A549 (cell line): ENCODE measurements around the gene METTL24. TPM values are rescaled to one million over a fixed set of nuclear protein-coding genes. Genes with fewer than 3 reads are reported as not detected.

Experiments
- ATAC-seq, 2 experiments: fragments of 200-7000 bp in 1 of 2; fragments of >200 bp in 1 of 2; cut with Nextera tagmentation in 1 of 2; cut with Tn5 transposase in 1 of 2; 3 replicates each; pipeline versions ENCODE4 v1.8.0 to v1.9.1; 2018 to 2020; ENCODE audit warnings: mild to moderate bottlenecking in 1 of 2, moderate library complexity in 1 of 2
- CTCF ChIA-PET: fragments of 300-600 bp; sonication (Branson Sonifier 250); formaldehyde crosslinking; extraction: SDS; loops from one replicate; lab custom pipeline; 2021; ENCODE audit warnings: antibody characterized with exemption, inconsistent platforms; lab: Yijun Ruan, JAX
- POLR2A ChIA-PET: fragments of 350-600 bp; formaldehyde crosslinking; extraction: SDS; loops from one replicate; lab custom pipeline; 2021; ENCODE audit warnings: antibody characterized with exemption, inconsistent platforms; lab: Yijun Ruan, JAX
- DNase-seq, 2 experiments: peaks; one replicate each; pipeline versions ENCODE4 v3.0.0 to v3.0.0-alpha.2; 2011 to 2016; ENCODE audit warnings: low read depth in 1 of 2, low spot score in 1 of 2
- FAIRE-seq: peaks from 2 replicates; lab custom pipeline; 2011; peaks lifted over from hg19 to GRCh38; lab: Jason Lieb, UNC
- H3K27ac ChIP-seq, 2 experiments: fragments of >200 bp; sonication (Bioruptor Twin); formaldehyde crosslinking; 3 replicates each; pipeline ENCODE4 v1.5.1; 2016 to 2017
- H3K4me1 ChIP-seq: fragments of >200 bp; sonication (Bioruptor Twin); formaldehyde crosslinking; 3 replicates; pipeline ENCODE4 v1.6.1; 2016
- H3K4me2 ChIP-seq: fragments of >200 bp; sonication (Bioruptor Twin); formaldehyde crosslinking; 3 replicates; pipeline ENCODE4 v1.6.1; 2016
- H3K4me3 ChIP-seq: fragments of >200 bp; sonication (Bioruptor Twin); formaldehyde crosslinking; 3 replicates; pipeline ENCODE4 v1.5.1; 2016
- H3K9me3 ChIP-seq: fragments of >200 bp; sonication (Bioruptor Twin); formaldehyde crosslinking; 3 replicates; pipeline ENCODE4 v1.6.1; 2016
- CHD2 ChIP-seq: fragments of 150-350 bp; IDR thresholded peaks from 2 replicates; pipeline ENCODE4 v1.6.1; 2014; ENCODE audit warnings: low read length; ENCODE audit not compliant: partially characterized antibody
- CHD4 ChIP-seq: fragments of 200-600 bp; sonication (generic); IDR thresholded peaks from 2 replicates; pipeline ENCODE4 v1.6.1; 2016; ENCODE audit warnings: antibody characterized with exemption, mild to moderate bottlenecking, borderline replicate concordance
- EP300 ChIP-seq, 2 experiments: fragments of >200 bp; sonication (Bioruptor Twin); formaldehyde crosslinking; IDR thresholded peaks; 2 replicates in 1 of 2; 3 replicates in 1 of 2; pipeline ENCODE4 v1.6.1; 2016 to 2017
- ESRRA ChIP-seq: fragments of 150-350 bp; IDR thresholded peaks from 2 replicates; pipeline ENCODE4 v1.6.1; 2014; ENCODE audit warnings: mild to moderate bottlenecking, low read length, borderline replicate concordance
- FOSB ChIP-seq: fragments of 250-450 bp; sonication (Bioruptor Pico); IDR thresholded peaks from 2 replicates; pipeline ENCODE4 v1.5.0; 2020; ENCODE audit warnings: mild to moderate bottlenecking, moderate library complexity
- FOSL2 ChIP-seq, 2 experiments: fragments of 450-650 bp in 1 of 2; fragments of >200 bp in 1 of 2; sonication (Bioruptor Twin) in 1 of 2; formaldehyde crosslinking; IDR thresholded peaks; 2 replicates each; pipeline versions ENCODE4 v1.5.0 to v1.6.1; 2016 to 2020; ENCODE audit warnings: mild to moderate bottlenecking in 1 of 2, moderate library complexity in 1 of 2
- HDAC2 ChIP-seq: fragments of 200-600 bp; sonication (generic); IDR thresholded peaks from 2 replicates; pipeline ENCODE4 v1.6.1; 2016
- HEYL ChIP-seq: fragments of 250-450 bp; sonication (Bioruptor Pico); IDR thresholded peaks from 2 replicates; pipeline ENCODE4 v1.8.0; 2021; ENCODE audit warnings: mild to moderate bottlenecking, moderate library complexity
- HOXA7 ChIP-seq: fragments of 250-450 bp; sonication (Bioruptor Pico); IDR thresholded peaks from 2 replicates; pipeline ENCODE4 v1.5.0; 2020; ENCODE audit warnings: mild to moderate bottlenecking, moderate library complexity
- HOXB5 ChIP-seq: fragments of 250-450 bp; sonication (Bioruptor Pico); IDR thresholded peaks from 2 replicates; pipeline ENCODE4 v1.5.0; 2020; ENCODE audit warnings: mild to moderate bottlenecking, moderate library complexity
- JUN ChIP-seq, 2 experiments: fragments of >200 bp; sonication (Bioruptor Twin); formaldehyde crosslinking; IDR thresholded peaks; 2 replicates in 1 of 2; 3 replicates in 1 of 2; pipeline ENCODE4 v1.6.1; 2016 to 2017
- JUNB ChIP-seq: fragments of >200 bp; sonication (Bioruptor Twin); formaldehyde crosslinking; IDR thresholded peaks from 2 replicates; pipeline ENCODE4 v1.6.1; 2016
- KDM1A ChIP-seq: fragments of 200-600 bp; sonication (generic); IDR thresholded peaks from 2 replicates; pipeline ENCODE4 v1.6.1; 2016; ENCODE audit warnings: low read depth, mild to moderate bottlenecking
- KDM5A ChIP-seq: fragments of 200-600 bp; sonication (generic); IDR thresholded peaks from 2 replicates; pipeline ENCODE4 v1.6.1; 2016; ENCODE audit warnings: antibody characterized with exemption, mild to moderate bottlenecking
- MAFK ChIP-seq: fragments of 450-650 bp; IDR thresholded peaks from 2 replicates; pipeline ENCODE4 v1.6.1; 2014; ENCODE audit not compliant: partially characterized antibody
- MAZ ChIP-seq: fragments of 150-350 bp; IDR thresholded peaks from 2 replicates; pipeline ENCODE4 v1.6.1; 2014; ENCODE audit warnings: antibody characterized with exemption, low read depth, low read length, borderline replicate concordance
- MYC ChIP-seq: IDR thresholded peaks from 2 replicates; pipeline ENCODE4 v1.6.1; 2012; ENCODE audit warnings: mild to moderate bottlenecking, inconsistent platforms, low read length, improper control_type of control experiment, borderline replicate concordance
- RAD21 ChIP-seq, 2 experiments: fragments of >200 bp in 1 of 2; sonication (Bioruptor Twin) in 1 of 2; formaldehyde crosslinking in 1 of 2; IDR thresholded peaks in 1 of 2; conservative IDR thresholded peaks in 1 of 2; 2 replicates in 1 of 2; 3 replicates in 1 of 2; pipeline ENCODE4 v1.6.1; 2012 to 2018; ENCODE audit warnings: inconsistent platforms in 1 of 2
- RARB ChIP-seq: fragments of 250-450 bp; sonication (Bioruptor Pico); IDR thresholded peaks from 2 replicates; pipeline ENCODE4 v1.8.0; 2021; ENCODE audit warnings: mild to moderate bottlenecking, moderate library complexity
- RCOR1 ChIP-seq: fragments of 150-350 bp; IDR thresholded peaks from 2 replicates; pipeline ENCODE4 v1.6.1; 2014; ENCODE audit warnings: antibody characterized with exemption, low read length, low read depth
- RFX5 ChIP-seq: fragments of 450-650 bp; IDR thresholded peaks from 2 replicates; pipeline ENCODE4 v1.7.1; 2014; ENCODE audit warnings: antibody characterized with exemption, mild to moderate bottlenecking, moderate library complexity
- RNF2 ChIP-seq: fragments of 200-600 bp; sonication (generic); IDR thresholded peaks from 2 replicates; pipeline ENCODE4 v1.6.1; 2016; ENCODE audit warnings: low read depth, mild to moderate bottlenecking, antibody characterized with exemption, moderate library complexity, borderline replicate concordance
- SMC3 ChIP-seq: fragments of >200 bp; sonication (Bioruptor Twin); formaldehyde crosslinking; IDR thresholded peaks from 3 replicates; pipeline ENCODE4 v1.6.1; 2018; ENCODE audit warnings: inconsistent platforms
- TFCP2L1 ChIP-seq: fragments of 250-450 bp; sonication (Bioruptor Pico); IDR thresholded peaks from 2 replicates; pipeline ENCODE4 v1.5.0; 2021; ENCODE audit warnings: mild to moderate bottlenecking
- ZFP36 ChIP-seq: fragments of 450-650 bp; IDR thresholded peaks from 2 replicates; pipeline ENCODE4 v1.6.1; 2014; ENCODE audit warnings: borderline replicate concordance; ENCODE audit not compliant: partially characterized antibody
- WGBS: methylation state at CpG from one replicate; pipeline ENCODE4 v1.1.6; 2017; ENCODE audit errors: missing lambda C conversion rate; 5-methylcytosine and 5-hydroxymethylcytosine counted together
- polyA plus RNA-seq, 4 experiments: library from polyadenylated mRNA; depleted of rRNA in 3 of 4; stranded (reverse); fragments of >200 nt; fragmentation: RNase III in 1 of 4; extraction: RNeasy Plus Mini Kit Qiagen cat#74134 plus additional on column Dnase treatment in 1 of 4; gene quantifications; 2 replicates in 3 of 4; 3 replicates in 1 of 4; pipeline ENCODE4 v1.2.3, GENCODE V29; 2011 to 2017
- TF ChIP-seq, protein P1 (sequence below): fragments of >200 bp; sonication (Bioruptor Twin); formaldehyde crosslinking; IDR thresholded peaks from 3 replicates; pipeline ENCODE4 v1.5.1; 2016
- TF ChIP-seq, protein P2 (sequence below): IDR thresholded peaks from 2 replicates; pipeline ENCODE4 v1.6.1; 2012; ENCODE audit warnings: low read depth, borderline replicate concordance
- TF ChIP-seq, protein P3 (sequence below): fragments of 450-650 bp; IDR thresholded peaks from 2 replicates; pipeline ENCODE4 v1.6.1; 2014; ENCODE audit warnings: antibody characterized with exemption

METTL24 gene
- polyA plus RNA-seq, 2 of the 4 experiments (the other 2 are of a cell fraction): not detected

DNA sequence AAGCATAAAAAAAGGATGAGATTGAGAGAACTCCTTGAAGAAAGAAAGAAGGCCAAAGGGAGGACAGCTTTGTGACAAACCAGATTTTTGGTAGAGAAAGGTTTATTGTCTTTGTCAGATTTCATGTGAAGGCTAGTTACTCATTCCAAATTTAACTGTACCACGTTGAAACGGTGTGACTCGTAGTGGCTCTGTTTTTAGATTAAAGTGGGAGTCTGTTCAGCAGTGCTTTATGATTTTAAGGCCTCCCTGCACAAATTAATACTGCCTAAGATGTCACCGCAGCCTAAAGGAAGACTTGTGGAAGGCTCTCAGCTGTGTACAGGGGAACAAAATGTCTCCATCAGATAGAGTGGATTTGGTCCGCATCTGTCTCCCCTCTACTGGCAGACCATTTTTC is 142.0 kb downstream of the METTL24 start (continued):
- no peak for TF ChIP-seq HOXA7 (CRISPR knock-in tag)
- no peak for TF ChIP-seq KDM5A
- no peak for TF ChIP-seq HDAC2
- no peak for TF ChIP-seq CHD4
- TF ChIP-seq, protein P1, sequence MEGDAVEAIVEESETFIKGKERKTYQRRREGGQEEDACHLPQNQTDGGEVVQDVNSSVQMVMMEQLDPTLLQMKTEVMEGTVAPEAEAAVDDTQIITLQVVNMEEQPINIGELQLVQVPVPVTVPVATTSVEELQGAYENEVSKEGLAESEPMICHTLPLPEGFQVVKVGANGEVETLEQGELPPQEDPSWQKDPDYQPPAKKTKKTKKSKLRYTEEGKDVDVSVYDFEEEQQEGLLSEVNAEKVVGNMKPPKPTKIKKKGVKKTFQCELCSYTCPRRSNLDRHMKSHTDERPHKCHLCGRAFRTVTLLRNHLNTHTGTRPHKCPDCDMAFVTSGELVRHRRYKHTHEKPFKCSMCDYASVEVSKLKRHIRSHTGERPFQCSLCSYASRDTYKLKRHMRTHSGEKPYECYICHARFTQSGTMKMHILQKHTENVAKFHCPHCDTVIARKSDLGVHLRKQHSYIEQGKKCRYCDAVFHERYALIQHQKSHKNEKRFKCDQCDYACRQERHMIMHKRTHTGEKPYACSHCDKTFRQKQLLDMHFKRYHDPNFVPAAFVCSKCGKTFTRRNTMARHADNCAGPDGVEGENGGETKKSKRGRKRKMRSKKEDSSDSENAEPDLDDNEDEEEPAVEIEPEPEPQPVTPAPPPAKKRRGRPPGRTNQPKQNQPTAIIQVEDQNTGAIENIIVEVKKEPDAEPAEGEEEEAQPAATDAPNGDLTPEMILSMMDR: no peak

DNA sequence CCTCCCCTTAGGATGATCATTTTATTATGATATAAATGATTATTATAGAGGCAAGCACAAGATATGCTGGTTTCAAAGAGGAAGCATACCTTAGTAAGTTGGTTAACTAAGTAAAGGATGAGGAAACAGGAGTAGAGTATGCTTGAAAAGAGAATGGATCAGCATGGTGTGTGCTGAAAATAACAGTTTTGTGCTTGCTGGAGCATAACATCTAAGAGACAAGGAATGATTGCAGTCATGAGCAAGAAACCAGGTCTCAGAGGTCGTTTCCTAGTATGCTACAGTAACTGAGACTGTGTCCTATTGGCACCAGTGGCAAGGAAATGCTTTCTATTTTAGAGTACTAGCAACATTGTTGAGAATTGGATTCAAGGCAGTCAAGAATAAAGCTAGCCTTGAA is 143.8 kb downstream of the METTL24 start:
- CTCF ChIA-PET: interaction anchor here (1.4 to 1.6 kb wide), 2 partner anchors 36 to 161 kb away, joined by 3 read pairs; no protein-coding TSS in a partner anchor
- Histone ChIP-seq H3K27ac (no peak overlapping the region), H3K9me3 (no peaks in the 10 kb centered on the region), H3K4me2 (no peak overlapping the region), H3K4me1 (no peaks in the 10 kb centered on the region), H3K4me3 (no peak overlapping the region)
- FAIRE-seq: no peak
- ATAC-seq: no peak
- TF ChIP-seq JUNB: no peak
- TF ChIP-seq ZFP36: no peak
- no peak for TF ChIP-seq FOSL2 (IDR thresholded peaks at IDR 0.05)
- TF ChIP-seq FOSL2 (CRISPR knock-in tag; IDR thresholded peaks at IDR 0.05): no peak
- TF ChIP-seq RARB: no peak
- no peak for TF ChIP-seq CHD2
- no peak for TF ChIP-seq TFCP2L1 (CRISPR knock-in tag)
- no peak for TF ChIP-seq ESRRA
- TF ChIP-seq FOSB (CRISPR knock-in tag): no peak
- POLR2A ChIA-PET: no interaction called here
- DNase-seq: no peak
- WGBS: 50% methylated on average over 1 of the region's 1 CpG

DNA sequence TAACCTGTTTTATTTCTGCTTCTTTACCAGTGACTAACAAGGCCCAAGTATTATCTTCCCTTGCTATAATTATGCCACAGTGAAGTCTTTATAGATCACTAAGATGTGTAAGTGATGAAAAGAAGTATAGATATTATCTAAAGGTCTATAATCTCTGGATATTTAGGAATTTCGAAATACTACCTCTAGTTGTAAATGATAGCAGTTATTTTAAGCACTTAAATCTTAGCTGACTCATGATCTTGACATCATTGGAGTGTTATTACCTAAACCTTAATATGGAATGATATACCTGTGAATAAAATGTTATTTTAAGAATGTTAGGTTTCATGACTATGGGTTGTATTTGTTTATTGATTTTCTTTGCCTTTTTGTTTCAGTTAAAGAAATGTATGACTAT is 146.4 kb downstream of the METTL24 start:
- Histone ChIP-seq H3K4me1 (no peaks in the 10 kb centered on the region), H3K27ac (no peak overlapping the region), H3K9me3 (no peaks in the 10 kb centered on the region), H3K4me2 (no peak overlapping the region), H3K4me3 (no peak overlapping the region)
- ChIA-PET CTCF (no interaction called here), POLR2A (no interaction called here)
- FAIRE-seq (no peak), ATAC-seq (no peak), DNase-seq (no peak)
- WGBS: 86% methylated on average over 1 of the region's 1 CpG
- TF ChIP-seq KDM1A: no peak

DNA sequence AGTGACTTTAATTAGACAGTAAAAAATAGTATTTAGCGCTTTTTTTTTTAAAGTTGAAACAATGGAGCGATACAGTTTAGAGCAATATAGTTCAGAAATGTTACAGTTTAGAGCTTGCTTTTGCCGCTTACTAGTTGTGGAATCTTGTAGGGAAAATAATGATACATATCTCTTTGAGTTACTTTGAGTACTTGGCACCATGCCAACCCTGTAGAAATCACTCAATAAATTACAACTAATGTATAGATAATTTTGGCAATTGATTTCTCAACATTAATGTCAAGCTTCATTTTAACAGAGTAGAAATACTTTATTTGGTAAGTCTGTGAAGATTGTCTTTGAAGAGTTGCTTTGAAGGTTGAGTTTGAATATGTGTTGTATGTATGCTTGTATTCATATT is 150.5 kb downstream of the METTL24 start:
- no peak overlapping the region for H3K4me3 ChIP-seq
- TF ChIP-seq RFX5 (no peak), HOXB5 (no peak), MAFK (no peak), RCOR1 (no peak), RNF2 (no peak), MAZ (no peak), JUN (IDR thresholded peaks at IDR 0.05) (no peak), MYC (no peak), EP300 (IDR thresholded peaks at IDR 0.05) (no peak), RAD21 (conservative IDR thresholded peaks at IDR 0.05 in 1 of 2, IDR thresholded peaks at IDR 0.05 in 1 of 2) (no peak), SMC3 (no peak), HEYL (CRISPR knock-in tag) (no peak)
- TF ChIP-seq, protein P2, sequence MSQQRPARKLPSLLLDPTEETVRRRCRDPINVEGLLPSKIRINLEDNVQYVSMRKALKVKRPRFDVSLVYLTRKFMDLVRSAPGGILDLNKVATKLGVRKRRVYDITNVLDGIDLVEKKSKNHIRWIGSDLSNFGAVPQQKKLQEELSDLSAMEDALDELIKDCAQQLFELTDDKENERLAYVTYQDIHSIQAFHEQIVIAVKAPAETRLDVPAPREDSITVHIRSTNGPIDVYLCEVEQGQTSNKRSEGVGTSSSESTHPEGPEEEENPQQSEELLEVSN: no peak
- TF ChIP-seq, protein P3, sequence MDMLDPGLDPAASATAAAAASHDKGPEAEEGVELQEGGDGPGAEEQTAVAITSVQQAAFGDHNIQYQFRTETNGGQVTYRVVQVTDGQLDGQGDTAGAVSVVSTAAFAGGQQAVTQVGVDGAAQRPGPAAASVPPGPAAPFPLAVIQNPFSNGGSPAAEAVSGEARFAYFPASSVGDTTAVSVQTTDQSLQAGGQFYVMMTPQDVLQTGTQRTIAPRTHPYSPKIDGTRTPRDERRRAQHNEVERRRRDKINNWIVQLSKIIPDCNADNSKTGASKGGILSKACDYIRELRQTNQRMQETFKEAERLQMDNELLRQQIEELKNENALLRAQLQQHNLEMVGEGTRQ: no peak
- no peak for ATAC-seq
- CTCF ChIA-PET: interaction anchor here (0.7 kb wide), 1 partner anchor 62 kb away, joined by 3 read pairs; no protein-coding TSS in a partner anchor
- POLR2A ChIA-PET: interaction anchor here (0.6 kb wide), 1 partner anchor 825 kb away, joined by 3 read pairs; the partner anchor contains the start of gene CD164
- no peak for FAIRE-seq
- WGBS: 90% methylated on average over 3 of the region's 3 CpGs
- H3K9me3 ChIP-seq: no peaks in the 10 kb centered on the region
- no peak overlapping the region for H3K27ac ChIP-seq
- H3K4me1 ChIP-seq: no peaks in the 10 kb centered on the region
- H3K4me2 ChIP-seq: no peak overlapping the region
- DNase-seq: no peak
